GM21619 (cell line): ENCODE data around the gene AGMO.

Experiments
- ATAC-seq: cut with Tn5 transposase; IDR thresholded peaks from one replicate; pipeline ENCODE4 v1.9.1; 2021; ENCODE audit not compliant: unreplicated experiment

AGMO gene

GRCh38 chr7:15561835-15562234 lies at the start of gene AGMO:
Gene AGMO (minus strand): TSS chr7:15562015.
- ATAC-seq: no peak

GRCh38 chr7:15610503-15610902 lies 48.7 kb upstream of the AGMO start:
- no peak for ATAC-seq

DNA sequence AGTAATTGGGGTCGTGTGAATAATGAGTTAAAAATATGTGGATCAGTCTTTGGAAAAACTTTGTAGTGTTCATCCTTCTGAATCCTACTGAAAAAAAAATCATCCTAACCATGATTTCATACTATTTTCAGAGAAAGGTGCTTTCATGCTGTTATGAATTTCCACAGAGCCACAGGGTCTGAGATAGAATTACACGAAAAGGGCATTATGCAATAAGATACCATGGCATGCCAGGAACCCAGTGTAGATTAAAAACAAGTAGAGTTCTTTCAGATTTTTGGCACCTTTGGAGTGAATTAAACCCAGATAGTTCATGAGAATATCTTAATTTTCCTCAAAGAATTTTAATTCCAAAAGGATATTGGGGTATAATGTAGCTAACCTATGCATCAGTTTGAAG lies 47.5 kb upstream of the AGMO start:
- ATAC-seq: no peak

- ATAC-seq: no peak
Observed at GRCh38 chr7:15607529-15608210, 45.9 kb upstream of the AGMO start.

DNA sequence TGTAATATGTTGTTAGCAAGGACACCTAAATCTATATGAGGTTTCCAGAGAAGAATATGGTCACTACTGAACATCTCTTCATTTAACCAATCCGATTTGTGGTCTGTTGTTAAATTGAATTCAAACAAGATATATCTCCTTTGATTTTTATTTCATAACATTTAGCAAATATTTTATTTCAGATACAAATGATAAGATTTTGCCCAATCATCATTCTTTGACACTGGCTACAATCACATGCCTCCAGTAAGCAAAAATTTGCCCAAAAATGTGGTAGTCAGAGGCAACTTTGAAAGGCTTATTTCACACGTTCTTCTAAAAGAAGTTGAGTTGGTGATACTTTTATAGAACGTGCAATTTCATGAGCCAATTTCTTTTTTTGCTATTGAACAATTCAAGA lies 44.7 kb upstream of the AGMO start:
- no peak for ATAC-seq

DNA sequence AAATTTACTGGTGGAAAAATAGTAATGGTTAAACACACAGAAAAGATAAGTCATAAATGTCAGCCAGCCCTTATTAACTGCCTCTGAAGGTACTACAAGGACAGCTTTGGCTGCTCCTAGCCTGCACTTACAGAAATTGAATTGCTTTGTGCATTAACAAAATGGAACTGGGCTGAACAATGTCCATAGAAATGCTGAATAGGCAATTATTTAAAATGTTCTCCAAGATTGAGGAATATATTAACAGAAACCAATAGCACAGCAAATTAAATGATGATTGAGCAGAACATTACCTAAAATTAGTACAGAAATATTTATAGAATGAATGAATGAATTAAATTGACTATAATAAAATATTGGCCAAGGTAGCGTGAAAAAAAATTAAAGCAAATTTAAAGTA lies 42.4 kb upstream of the AGMO start:
- ATAC-seq: no peak

DNA sequence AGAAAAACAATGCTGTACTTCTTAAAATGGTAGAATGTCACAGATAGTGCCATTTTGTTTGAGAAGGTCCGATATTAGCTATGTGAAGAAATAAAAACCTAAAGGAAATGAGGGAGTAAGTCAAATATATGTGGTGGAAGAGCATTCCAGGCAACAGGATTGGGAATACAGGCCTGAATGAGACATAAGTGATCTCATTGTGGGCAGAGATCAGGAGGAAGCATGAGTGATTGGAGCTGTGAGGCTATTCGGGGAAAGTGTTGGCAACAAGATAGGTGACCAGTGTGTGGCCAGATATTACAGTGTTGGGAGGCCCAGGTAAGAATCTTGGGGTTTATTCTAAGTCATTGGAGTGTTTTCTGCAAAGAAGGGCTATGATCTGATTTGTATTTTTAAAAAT lies 41.3 kb upstream of the AGMO start:
- ATAC-seq: no peak

DNA sequence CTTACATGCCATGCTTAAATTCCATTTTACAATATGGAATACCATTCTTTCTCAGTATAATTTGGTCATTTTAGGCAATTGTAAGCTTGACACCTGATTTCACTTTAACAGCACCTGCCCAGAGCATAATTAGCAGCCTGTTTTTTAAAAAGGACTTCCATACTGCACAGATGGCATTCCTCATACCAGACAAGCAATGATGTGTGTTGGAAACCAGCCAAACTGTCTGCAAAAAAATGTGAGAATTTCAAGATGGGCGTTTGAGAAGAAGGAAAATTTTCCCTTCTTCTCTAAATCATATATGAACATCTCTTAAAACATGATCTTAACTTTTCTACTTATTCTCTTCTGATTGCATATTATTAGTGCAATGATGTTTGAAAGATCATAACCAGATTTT lies 40.4 kb upstream of the AGMO start:
- no peak for ATAC-seq

DNA sequence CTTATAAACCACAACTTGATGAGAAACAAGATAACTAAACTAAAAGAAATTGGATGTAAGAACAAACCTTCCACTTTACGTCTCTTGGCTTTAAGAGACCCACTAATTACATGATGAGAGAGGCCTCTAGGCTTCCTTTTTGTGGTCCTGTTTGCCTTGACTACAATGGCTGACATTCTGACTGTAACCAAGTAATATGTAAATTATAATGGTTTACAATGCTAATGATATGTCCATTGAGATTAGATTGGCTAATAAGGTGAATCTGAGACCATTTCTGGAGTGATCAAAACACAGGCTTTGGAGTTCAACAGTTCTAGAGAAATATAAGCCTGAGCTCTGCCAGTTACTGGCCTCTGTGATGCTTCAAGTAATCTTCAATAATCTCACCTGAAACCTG lies 39.4 kb upstream of the AGMO start:
- ATAC-seq: no peak

- ATAC-seq: no peak
Observed at GRCh38 chr7:15600298-15600697, 38.5 kb upstream of the AGMO start.

- no peak for ATAC-seq
Observed at GRCh38 chr7:15594461-15594860, 32.6 kb upstream of the AGMO start.

GRCh38 chr7:15593382-15593781 lies 31.6 kb upstream of the AGMO start:
- no peak for ATAC-seq

- ATAC-seq: no peak
Observed at GRCh38 chr7:15586266-15586665, 24.5 kb upstream of the AGMO start.

GRCh38 chr7:15584575-15584974 lies 22.8 kb upstream of the AGMO start:
- no peak for ATAC-seq

GRCh38 chr7:15582773-15583172 lies 21.0 kb upstream of the AGMO start:
- ATAC-seq: no peak

DNA sequence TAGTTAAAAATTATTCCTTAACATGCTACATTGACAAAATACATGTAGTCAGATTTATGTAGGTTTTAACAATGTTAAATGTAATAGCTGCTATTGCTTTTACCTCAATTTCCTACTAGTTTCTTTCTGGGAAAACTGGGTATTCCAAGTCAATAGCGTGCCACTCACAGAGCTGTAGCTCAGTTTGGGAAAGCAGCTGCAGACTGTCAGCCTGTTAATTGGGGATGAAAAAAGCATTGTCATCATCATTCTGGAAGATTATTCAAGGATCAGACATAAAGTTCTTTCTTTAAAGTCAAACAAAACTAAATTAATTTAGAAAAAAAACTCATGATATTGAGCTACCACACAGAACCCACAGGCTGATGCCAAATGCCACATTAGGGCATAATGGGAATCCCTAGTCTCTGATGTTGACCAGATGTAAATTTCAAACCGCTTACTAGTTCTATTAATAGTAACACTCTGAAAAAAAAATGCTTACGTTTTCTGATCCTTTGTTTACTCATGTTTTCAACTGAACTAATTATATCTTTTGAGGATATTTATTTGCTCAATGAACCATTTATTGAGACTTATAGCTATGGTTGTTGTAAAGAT lies 19.6 kb upstream of the AGMO start:
- ATAC-seq: no peak

DNA sequence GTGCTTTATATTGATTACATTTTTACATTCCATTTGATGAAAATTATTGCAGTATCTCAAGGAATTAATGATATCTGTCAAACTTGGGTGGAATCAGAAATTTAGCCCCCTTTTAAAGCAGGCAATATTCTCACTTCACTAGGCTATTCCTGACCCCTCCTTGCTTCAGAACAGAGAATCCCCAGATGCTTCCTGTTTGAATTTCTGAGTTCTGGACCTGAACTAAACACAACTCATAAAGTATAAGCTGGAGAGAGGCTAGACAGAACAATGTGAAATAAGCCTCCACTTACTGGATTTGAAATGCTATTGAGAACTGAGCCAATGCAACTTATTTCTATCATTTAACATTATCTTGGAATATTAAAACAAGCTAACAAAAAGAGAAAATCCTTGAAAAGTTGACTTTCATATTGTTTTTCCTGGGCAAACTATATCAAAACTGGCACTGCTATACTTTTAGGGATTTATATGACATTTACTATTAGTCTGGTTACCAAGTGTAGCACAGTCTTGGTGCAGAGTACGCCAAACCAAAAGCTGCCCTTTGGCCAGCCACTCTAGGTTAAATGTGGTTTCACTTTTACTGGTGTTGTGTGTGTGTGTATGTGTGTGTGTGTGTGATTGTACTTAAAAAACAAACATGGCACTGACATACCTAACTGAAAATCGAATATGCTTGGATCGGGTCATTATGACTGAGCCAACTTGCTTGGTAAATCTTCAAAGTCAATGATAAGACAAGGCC lies 19.0 kb upstream of the AGMO start:
- ATAC-seq: no peak

- no peak for ATAC-seq
Observed at GRCh38 chr7:15577600-15577999, 15.8 kb upstream of the AGMO start.

DNA sequence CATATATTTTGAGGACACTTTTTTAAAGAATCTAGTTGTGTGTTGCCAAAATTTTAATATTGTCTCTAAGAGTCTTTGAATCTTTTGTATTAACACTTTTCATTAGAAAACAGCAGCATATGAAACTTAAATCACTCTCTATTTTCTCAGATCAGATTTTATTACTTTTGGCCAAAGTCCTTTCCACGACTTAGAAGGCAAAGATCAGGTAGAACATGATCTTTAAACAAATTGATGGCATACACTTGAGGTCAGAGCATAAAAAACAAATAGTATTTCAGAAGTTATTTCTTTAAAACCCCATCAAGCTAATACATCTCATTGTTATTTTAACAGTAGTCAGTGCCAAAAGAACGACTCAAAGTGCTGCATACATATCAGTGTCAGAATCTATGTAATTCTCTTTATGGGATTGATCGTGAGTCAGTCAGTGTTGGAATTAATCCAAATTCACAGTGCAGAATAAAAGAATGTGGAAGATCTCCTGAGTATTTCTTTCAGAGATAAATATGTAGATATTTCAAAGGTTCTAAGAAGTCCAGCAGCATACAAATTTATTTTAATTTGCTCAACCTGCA lies 9.6 kb upstream of the AGMO start:
- ATAC-seq: no peak

GRCh38 chr7:15567652-15568051 lies 5.8 kb upstream of the AGMO start:
- no peak for ATAC-seq

GRCh38 chr7:15567036-15567435 lies 5.2 kb upstream of the AGMO start:
- no peak for ATAC-seq

- no peak for ATAC-seq
Observed at GRCh38 chr7:15566476-15566875, 4.7 kb upstream of the AGMO start.
